COLO668 (cell line): Measurements from ENCODE around the gene ZNF407.
A peak's percentile ranks its signal among the peaks of the same experiment; 100 is the strongest.
"Not testable (repeated sequence)": the region's sequence is repeated elsewhere in the genome, so short reads cannot be mapped to it uniquely, and the experiment has no call there.

Source experiments
- DNase-seq: peaks from one replicate; lab custom pipeline; 2025; ENCODE audit not compliant: unreplicated experiment; lab: John Stamatoyannopoulos, UW

The ZNF407 gene

DNA sequence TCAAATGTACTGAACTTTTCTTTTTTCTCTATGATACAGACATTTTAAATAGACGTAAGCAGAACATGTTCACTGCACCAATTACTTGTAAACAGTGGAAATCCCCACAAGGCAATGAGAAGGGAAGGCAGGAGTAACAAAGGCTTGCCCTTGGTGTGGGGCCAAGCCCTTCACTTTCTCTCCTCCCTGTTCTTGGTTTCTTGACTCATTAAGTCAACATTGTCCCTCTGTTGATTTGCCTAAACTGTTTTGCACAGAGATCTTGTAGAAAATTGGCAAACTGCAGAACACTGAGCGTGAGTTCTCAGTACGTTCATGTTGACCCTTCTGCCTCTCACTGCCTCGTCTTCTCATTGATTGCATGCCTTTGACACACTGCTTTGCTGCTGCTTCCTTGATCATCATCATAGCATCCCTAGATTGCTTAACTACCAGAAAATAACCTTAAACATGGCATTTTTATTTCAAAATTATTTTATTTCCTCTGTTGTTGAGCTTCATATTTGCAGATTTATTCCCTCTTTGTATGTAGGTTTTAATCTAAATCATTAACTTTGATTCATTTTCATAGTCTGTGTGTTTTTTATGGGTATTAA, 353.6 kb downstream of the ZNF407 start:
- no peak for DNase-seq

DNA sequence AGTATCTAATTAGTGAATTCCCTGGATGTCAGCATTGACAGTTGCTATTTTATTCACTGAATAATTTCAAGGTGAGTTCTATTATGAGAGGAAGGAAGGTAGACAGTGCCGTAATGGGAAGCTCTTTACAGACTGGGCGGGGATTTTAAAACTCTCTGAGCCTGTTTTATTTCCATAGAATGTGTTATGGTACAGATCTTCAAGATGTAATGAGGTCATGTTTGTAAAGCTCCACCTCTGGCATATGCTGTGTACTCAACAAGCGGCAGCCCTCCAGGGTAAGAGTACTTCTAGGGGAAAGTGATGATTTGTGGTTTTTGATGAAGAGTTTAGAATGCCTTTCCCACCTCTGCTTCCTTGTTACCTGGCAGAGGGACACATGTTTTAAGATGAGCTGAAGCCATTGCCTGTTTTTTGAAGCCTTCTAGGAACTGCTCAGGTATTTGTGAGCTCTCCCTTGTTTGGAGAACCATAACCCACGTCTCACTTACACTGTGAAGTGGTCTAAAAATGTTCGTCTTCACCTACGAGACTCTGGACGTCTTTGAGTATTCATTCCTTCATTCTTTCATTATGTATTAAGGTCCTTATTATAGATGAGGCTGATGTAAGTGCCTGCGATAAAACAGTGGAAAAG, 360.0 kb downstream of the ZNF407 start:
- no peak for DNase-seq

DNA sequence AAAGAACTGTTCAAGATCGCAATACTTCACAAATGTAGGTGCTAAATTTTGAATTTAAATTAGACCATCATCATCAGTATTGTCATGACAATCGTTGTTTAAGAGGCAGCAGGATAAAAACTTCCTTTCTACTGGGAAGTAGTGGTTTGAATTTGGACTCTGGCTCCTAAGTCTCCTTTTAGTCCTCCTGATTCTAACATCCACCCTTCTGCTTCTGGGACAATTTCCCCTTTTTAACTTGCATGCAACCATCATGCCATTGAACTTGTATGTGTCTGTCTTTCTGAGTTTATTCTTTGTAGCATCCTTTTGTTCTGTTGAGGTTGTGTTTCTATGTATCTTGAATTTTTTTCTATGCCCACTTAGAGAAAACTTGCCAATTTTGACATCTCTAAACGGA, 361.5 kb downstream of the ZNF407 start:
- DNase-seq: no peak

- DNase-seq: no peak
These were observed 363.9 kb downstream of the ZNF407 start for GRCh38 chr18:74961596-74961995.

GRCh38 chr18:74963820-74964446, 366.3 kb downstream of the ZNF407 start:
- peak; percentile 43 for DNase-seq

DNA sequence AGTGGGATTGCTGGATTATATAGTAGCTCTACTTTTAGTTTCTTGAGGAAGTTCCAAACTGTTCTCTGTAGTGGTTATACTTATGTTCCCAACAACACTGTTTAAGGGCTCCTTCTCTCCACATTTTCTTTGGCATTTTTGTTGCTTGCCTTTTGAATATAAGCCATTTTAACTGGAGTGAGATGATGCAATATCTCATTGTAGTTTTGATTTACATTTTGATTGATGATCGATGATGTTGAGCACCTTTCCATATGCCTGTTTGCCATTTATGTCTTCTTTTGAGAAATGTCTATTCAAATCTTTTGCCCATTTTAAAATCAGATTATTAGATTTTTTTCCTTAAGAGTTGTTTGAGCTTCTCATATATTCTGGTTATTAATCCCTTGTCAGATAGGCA, 368.0 kb downstream of the ZNF407 start:
- DNase-seq: no peak

- DNase-seq: no peak
These were observed 369.8 kb downstream of the ZNF407 start for GRCh38 chr18:74967438-74967837.

- no peak for DNase-seq
These were observed 370.3 kb downstream of the ZNF407 start for GRCh38 chr18:74967979-74968378.

GRCh38 chr18:74971358-74971757, 373.7 kb downstream of the ZNF407 start:
- DNase-seq: not testable (repeated sequence)

- DNase-seq: not testable (repeated sequence)
These were observed 374.1 kb downstream of the ZNF407 start for GRCh38 chr18:74971776-74972175.

- no peak for DNase-seq
These were observed 374.7 kb downstream of the ZNF407 start for GRCh38 chr18:74972354-74972753.

DNA sequence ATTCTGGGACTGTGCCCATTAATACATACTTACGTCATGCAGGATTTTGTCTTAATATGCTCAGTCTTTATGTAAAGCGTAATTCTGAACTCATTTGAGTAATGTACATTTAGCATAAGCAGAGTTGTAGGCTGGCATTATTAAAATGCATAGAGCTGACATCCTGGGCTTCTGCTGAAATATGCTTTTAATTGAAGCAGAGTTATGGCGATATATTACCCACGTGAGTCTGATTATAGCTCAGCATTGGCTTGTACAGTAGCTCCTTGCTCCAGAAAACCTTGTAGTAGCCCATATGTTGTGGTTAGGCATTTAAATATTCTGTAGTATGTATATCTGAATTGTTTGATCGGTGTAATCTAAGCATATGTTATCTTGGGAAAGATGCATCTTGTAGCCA, 377.3 kb downstream of the ZNF407 start:
- DNase-seq: no peak

GRCh38 chr18:74976331-74976909, 378.8 kb downstream of the ZNF407 start:
- DNase-seq: no peak

GRCh38 chr18:74977041-74977440, 379.4 kb downstream of the ZNF407 start:
- no peak for DNase-seq

GRCh38 chr18:74980669-74981068, 383.0 kb downstream of the ZNF407 start:
- DNase-seq: no peak

DNA sequence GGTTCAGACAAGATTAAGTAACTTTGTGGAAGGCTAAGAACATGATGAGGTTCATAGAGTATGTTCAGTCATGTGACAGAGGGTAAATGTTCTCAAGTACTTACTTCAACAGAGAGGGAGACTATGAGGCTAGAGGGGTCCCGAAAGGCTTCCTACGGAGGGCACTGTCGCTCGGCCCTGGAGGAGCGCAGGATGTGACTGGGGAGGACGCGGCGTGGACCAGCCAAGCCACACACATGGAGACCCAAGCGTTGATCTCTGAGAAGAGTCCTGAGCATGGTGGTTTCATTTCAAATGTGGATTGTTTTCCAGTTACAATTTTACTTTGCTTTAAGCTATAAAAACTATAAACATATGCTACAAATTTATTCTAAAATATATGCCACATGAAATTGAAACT, 383.8 kb downstream of the ZNF407 start:
- DNase-seq: no peak

DNA sequence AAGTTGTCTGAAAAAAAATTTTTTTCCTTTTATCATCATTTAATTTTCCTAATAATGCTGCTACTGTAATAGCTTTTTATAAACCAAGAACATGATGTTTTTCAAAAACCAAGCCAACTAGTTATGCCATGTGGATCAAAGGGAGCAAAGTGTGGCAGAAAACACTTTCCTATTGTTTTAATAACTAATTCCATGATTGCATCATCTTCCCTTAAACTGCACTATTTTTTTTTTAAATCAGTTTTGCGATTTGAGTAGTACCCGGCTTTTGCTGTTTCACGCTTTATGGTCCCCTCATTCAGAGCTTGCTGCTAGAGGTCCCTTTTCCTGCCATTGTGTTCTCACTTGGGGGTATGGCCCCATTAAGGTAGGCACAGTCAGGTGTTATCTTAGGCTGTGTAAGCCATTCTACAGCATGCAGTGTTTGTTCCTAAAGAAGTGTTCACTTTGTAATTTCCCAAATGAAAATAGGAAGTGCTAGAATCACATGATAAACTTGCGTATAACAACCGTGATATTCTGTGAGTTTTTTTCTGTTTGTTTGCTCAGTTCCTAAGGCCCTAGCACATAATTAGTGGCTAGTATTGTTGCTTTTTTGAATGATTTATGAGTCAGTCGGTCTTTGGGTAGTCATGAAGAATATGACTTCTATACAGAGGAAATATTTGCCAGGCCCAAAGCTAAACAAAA, 385.4 kb downstream of the ZNF407 start:
- DNase-seq: no peak

- no peak for DNase-seq
These were observed 391.5 kb downstream of the ZNF407 start for GRCh38 chr18:74989134-74989533.

GRCh38 chr18:74990563-74991081, 393.0 kb downstream of the ZNF407 start:
- no peak for DNase-seq

- no peak for DNase-seq
These were observed 397.1 kb downstream of the ZNF407 start for GRCh38 chr18:74994502-74995418.

DNA sequence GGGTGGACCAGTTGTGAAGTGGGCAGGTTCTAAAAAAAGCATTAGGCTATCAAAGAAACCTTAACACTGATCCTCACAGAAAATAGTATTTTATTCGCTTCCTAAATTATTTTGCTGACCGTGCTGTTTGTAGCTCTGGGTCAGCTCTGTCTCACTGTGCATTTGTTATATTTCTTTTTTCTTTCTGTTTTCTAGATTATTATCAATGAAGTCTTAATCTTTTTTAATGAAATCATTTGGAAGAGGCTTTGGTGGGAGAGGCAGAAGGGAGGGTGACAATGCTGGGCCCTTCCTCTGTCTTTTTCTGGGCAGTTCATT, 397.7 kb downstream of the ZNF407 start:
- no peak for DNase-seq
